ENCODE data around the gene USP9X.
"Not testable (repeated sequence)": the region's sequence is repeated elsewhere in the genome, so short reads cannot be mapped to it uniquely, and the experiment has no call there.

USP9X gene

GRCh38 chrX:41085878-41086626 is 807 bp downstream of the USP9X start:
- DNase-seq: no peak

GRCh38 chrX:41086627-41086932 is 1.3 kb downstream of the USP9X start:
- no peak for DNase-seq

GRCh38 chrX:41087201-41087600 is 2.0 kb downstream of the USP9X start:
- DNase-seq: no peak

DNA sequence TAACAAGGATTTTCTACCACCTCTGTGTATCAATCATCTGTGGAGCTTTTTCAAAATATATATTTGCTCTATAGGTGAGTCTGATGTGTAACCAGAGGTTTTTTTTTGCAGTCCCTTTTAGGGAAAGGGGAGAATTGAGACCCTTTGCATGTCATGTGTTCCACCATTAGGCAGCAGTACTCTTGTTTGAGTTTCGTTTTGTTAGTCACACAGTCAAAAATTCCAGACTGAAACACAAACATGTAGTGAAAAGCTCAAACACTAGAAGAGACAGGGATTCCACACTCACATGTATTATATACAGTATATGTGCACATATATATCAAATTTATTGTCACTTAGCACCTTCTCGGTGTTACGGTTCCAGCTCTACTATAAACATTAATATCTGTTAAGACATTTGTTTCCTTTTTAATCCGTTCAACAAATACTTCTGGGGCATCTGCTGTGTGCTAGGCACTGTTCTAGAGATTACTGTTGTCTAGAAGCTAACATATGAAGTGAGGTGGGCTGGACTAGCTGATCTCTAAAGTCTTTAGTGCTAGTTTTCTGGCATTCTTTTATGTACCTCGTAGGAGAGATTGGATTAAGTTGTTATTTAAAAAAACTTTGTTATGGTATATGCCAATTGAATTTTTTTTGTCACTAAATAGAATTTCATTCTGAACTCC is 5.5 kb downstream of the USP9X start:
- DNase-seq: no peak

DNA sequence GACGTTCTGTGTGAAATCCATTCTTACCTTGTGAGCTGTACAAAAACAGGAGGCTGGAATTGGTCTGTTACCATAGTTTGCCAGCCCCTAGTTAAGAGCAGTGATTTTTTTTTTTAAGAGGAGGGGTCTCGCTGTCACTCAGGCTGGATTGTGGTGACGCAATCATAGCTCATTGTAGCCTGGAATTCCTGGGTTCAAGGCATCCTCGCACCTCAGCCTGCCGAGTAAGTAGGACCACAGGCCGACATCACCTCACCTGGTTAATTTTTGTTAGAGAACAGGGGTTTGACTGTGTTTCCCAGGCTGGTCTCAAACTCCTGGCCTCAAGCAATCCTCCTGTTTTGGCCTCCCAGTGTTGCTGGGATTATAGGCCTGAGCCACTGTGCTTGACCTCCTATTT is 7.5 kb downstream of the USP9X start:
- DNase-seq: no peak

DNA sequence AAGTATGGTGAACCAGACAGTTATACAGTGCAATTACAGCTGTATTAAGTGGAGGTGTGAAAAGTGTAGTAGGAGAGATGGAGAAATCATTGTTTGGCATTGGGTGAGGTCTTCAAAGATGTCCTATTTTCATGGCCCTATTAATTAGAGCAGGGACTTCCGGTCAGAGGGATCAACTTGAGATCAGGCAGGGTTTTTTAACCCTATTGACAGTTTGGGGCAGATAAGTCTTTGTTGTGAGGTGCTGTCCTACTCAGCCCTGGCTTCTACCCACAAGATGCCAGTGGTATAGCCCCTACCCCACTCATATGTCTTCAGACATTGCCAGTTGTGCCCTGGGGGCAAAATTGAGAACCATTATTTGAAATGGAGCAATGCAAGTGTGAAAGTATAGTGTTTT is 9.9 kb downstream of the USP9X start:
- DNase-seq: no peak

DNA sequence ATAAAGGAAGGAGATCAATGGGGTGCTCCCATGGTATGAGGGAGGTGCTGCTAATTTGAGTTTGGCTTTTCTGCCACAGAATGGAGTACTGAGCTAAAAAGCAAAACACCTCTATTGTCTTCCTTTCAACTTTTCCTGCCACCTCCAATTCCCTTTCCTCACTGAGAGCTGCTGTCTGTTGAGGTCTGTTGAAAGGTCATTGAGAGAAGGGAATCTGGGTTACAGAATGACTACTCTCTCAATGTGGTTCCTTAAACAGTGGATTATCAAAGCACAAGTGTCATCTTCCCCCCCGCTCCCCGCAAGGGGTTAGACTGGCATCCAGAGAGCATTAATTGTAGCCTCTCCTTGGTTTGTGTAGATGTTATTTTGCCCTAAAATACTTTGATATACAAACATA is 10.7 kb downstream of the USP9X start:
- DNase-seq: no peak

- no peak for DNase-seq
These were observed 11.2 kb downstream of the USP9X start for GRCh38 chrX:41096339-41096955.

DNA sequence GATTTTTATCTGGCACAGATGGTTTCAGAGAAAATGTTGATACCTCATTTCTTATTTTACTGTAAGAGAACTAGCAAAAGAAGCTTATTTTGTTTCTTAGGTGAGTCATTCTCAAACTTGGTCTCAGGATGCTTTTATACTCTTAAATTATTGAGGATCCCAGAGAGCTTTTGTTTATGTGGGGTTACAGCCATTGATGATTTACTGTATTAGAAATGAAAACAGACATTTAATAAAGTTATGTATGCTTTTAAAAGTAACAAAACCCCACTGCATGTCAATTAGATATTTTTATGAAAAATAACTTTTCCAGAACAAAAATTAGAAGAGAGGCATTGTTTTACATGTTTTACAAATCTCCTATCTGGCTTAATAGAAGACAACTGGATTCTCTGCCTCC is 12.1 kb downstream of the USP9X start:
- no peak for DNase-seq

DNA sequence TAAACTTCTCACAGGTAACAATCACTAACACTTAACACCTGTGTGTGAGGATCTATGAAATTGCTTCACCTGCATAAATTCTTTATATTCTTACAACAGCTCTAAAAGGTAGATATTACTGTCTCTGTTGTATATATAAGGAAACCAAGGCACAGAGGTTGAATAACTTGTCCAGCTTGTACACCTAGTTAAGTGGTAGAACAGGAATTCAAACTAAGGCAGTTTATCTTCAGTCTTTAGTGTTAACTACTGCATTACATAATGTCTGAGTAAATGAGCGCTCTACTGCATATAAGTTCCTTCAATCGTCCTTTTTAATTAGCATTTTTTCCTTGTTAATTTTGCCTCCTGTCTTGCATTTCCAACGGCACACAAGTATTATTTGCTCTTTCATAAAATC is 15.0 kb downstream of the USP9X start:
- DNase-seq: no peak

DNA sequence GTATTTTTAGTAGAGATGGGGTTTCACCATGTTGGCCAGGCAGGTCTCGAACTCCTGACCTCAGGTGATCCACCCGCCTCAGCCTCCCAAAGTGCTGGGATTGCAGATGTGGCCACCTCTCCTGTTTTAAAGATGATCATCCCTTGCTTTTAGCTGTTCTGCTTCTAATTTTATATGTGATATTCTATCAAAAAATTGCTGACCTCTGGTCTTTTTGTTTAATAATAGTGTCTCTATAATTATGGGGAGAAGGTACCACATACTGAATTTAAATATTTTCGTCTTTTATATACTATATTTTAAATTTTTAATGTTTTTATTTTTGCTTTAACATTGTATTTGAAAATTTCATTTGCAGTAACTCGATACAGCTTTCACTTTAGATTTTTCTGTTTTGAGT is 15.6 kb downstream of the USP9X start:
- no peak for DNase-seq

DNA sequence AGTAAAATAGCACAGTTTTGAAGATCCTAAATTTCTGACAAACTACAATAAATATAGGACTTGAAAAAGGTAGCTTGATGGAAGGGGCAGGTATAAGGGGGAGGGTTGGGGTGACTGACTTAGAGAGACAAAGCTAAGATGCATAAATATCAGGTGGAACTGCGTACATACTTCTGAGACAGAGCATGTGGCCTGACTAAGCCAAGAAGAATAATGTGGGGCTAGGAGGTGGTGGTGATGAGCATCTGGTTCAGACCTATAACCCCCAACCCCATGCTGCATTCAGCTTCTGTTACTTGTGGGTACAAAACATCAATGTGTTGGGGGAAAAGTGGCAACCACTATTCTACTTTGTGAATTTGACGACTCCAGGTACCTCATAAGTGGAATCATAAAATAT is 19.8 kb downstream of the USP9X start:
- DNase-seq: no peak

DNA sequence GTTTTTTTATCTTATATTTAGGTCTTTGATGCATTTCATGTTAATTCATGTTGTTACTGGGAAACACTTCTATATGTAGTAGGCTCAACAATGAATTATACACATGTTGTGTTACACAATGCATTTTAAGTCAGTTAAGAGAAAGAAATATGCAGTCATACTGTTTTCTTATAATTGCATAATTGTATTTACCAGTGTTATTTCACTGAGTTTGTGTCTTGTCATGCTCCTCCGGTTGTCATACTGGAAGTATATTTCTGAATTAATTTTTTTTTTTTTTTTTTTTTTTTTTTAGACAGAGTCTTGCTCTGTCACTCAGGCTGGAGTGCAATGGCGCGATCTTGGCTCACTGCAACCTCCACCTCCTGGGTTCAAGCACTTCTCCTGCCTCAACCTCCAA is 21.0 kb downstream of the USP9X start:
- not testable (repeated sequence) for DNase-seq

DNA sequence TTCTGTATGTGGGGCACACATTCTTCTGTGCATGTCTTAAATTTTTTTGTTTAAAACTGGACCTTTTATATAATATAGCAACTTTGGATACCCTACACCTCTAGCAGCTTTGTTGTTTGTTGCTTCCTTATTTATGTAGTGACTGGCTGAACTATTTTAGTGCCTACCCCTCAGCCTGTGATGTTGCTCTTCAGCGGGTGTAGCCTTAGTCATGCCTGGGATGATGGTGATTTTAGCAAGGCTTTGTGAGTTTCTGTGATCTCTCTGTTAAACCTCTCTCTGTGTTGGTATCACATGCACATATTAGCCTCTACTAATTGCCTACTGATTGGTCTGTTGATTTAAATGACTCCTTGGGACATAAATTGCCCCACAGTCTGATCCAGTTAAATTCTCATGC is 22.8 kb downstream of the USP9X start:
- DNase-seq: no peak

- no peak for DNase-seq
These were observed 23.4 kb downstream of the USP9X start for GRCh38 chrX:41108463-41109205.

GRCh38 chrX:41110801-41111625 is 25.8 kb downstream of the USP9X start:
- DNase-seq: no peak

GRCh38 chrX:41115104-41115425 is 29.8 kb downstream of the USP9X start:
- not testable (repeated sequence) for DNase-seq

- DNase-seq: no peak
These were observed 31.7 kb downstream of the USP9X start for GRCh38 chrX:41116948-41117347.

GRCh38 chrX:41118156-41118555 is 32.9 kb downstream of the USP9X start:
- no peak for DNase-seq

DNA sequence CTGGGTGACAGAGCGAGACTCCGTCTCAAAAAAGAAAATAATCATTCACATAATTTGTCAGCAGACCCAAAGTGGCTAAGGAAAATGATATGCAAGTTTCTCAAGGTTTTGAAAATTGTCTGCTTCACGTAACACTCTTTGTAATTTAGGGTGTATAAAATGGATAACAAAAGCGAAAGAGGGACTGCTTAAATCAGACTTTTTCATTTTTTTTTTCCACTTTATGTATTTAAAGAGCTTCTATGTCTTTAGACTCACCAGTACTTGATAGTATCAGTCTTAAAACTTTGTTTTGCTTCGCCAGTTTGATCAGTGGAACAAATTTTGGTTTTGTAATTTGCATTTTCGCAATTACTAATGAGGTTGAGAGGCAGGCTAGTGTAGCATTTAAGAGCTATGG is 34.6 kb downstream of the USP9X start:
- DNase-seq: no peak

DNA sequence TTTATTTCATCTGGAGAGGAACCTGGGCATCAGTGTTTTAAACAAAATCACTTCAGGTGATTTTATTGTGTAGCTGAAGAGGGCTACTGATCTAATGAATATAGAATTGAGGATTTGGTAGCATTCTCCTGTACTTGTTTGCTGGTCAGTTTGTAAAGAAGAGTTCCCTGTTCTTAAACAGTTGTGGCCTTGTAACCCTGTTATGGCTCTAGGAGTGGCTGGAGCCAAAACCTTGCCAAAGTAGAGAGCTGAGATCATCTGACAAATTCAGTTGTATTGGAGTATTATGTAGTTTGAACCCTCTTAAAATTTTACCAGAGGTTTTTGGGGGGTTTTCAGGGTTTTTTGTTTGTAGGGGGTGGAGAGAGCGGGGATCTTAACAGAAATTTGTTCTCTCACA is 36.5 kb downstream of the USP9X start:
- DNase-seq: no peak

DNA sequence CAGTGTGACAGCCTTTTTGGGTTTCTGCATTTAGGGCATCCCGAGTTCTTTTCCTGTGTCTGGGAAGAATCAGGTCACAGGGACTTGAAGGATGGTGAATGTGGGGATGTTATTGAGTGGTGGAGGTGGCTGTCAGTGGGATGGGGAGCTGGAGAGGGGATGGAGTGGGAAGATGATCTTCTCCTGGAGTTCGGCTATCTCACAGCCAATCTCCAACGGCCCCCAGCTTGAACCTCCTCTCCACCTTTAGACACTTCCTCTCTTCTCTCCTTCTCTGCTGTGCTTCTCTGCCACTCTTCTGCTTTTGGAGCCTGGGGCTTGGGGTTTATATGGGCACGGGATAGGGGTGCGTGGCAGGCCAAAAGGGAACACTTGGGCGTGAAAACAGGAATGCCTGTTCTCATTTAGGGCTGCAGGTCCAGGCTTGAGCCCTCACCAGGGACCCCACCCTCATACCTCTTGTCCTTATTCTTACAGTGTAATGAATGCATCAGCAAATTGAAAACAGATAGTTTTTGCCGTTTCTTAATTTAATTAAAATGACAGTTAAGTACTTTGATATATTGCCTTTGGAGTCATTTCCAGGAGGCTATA is 37.5 kb downstream of the USP9X start:
- DNase-seq: no peak
